ENCODE results near the gene HOXD4. TPM values are rescaled to one million over a fixed set of nuclear protein-coding genes. Genes with fewer than 3 reads are reported as not detected.

Gene HOXD4
- total RNA-seq, 1 experiment from 2014 or later, result 0.61 TPM

- no peaks in the 10 kb centered on the region for H3K36me3 ChIP-seq (ENCODE audit: control insufficient read depth in 1 of 2, insufficient read depth in 2 of 2, low read length in 2 of 2)
- no peak overlapping the region for H3K9ac ChIP-seq (ENCODE audit: low read length)
- no TSS peak for BruUV-seq (replicated peaks)
- no peak overlapping the region for H3K4me3 ChIP-seq (replicated peaks in 1 of 2; ENCODE audit: low read depth in 1 of 2, low read length in 2 of 2)
- H3K4me1 ChIP-seq (ENCODE audit: control insufficient read depth in 1 of 2, insufficient read depth in 2 of 2, low read length in 2 of 2), result peaks cover 0 to 18% of the 10 kb centered on the region in 2 experiments; a peak in 1 of 4 replicates
- no peak for ATAC-seq
- no peak overlapping the region for H3K27ac ChIP-seq (ENCODE audit: low read depth, low read length)
- H3K9me3 ChIP-seq (ENCODE audit: control insufficient read depth in 1 of 2, insufficient read depth in 1 of 2, low read depth in 1 of 2, low read length in 2 of 2), result no peaks in the 10 kb centered on the region
- intact Hi-C loops (cut with micrococcal nuclease), result no loop called here
- H3K4me2 ChIP-seq (ENCODE audit: low read length), result peak overlapping the region; percentile 37
- no peaks in the 10 kb centered on the region for H3K9me2 ChIP-seq (ENCODE audit: insufficient read depth)
- peak overlapping the region; percentile 88 for H2AFZ ChIP-seq (ENCODE audit: low read depth, low read length, poor library complexity, severe bottlenecking)
- ChIA-PET CTCF (interaction anchor here (0.7 to 2.2 kb wide), 9 partner anchors 9 to 782 kb away, joined by 3 to 11 read pairs (median 7); no protein-coding TSS in a partner anchor), POLR2A (no interaction called here), RAD21 (ENCODE audit: low non-redundant PET in 1 of 2, low total read pairs in 2 of 2, uncharacterized antibody in 2 of 2, unreplicated experiment in 2 of 2) (no interaction called here)
- no peaks in the 10 kb centered on the region for H3K79me2 ChIP-seq (ENCODE audit: insufficient read depth, low read length)
- TF ChIP-seq SRF (IDR thresholded peaks at IDR 0.05; ENCODE audit: low read depth), result no peak
- TF ChIP-seq TCF7L2 (IDR thresholded peaks at IDR 0.05; ENCODE audit: borderline replicate concordance, extremely low read depth, insufficient read depth, insufficient read length), result no peak
- no peak for TF ChIP-seq CEBPB (IDR thresholded peaks at IDR 0.05; ENCODE audit: low read depth)
- TF ChIP-seq ZBTB33 (IDR thresholded peaks at IDR 0.05; ENCODE audit: extremely low read depth, insufficient replicate concordance, low read length), result no peak
- no peak for TF ChIP-seq POLR2A (IDR thresholded peaks at IDR 0.05; ENCODE audit: borderline replicate concordance, extremely low read depth, insufficient read depth, insufficient read length)
- TF ChIP-seq MAX (IDR thresholded peaks at IDR 0.05), result no peak
- TF ChIP-seq SP1 (IDR thresholded peaks at IDR 0.05; ENCODE audit: low read depth), result no peak
- no peak for TF ChIP-seq REST (IDR thresholded peaks at IDR 0.05; ENCODE audit: low read depth)
- TF ChIP-seq EZH2 (IDR thresholded peaks at IDR 0.05), result no peak
- TF ChIP-seq ELF1 (IDR thresholded peaks at IDR 0.05; ENCODE audit: borderline replicate concordance, low read depth), result no peak
- no peak for TF ChIP-seq SIN3A (IDR thresholded peaks at IDR 0.05; ENCODE audit: low read depth)
- TF ChIP-seq CBX3 (IDR thresholded peaks at IDR 0.05; ENCODE audit: low read depth), result no peak
- no peak for TF ChIP-seq EGR1 (IDR thresholded peaks at IDR 0.05; ENCODE audit: low read depth)
- no peak for TF ChIP-seq CTCF (IDR thresholded peaks at IDR 0.05 in 2 of 3, conservative IDR thresholded peaks at IDR 0.05 in 1 of 3; ENCODE audit: borderline replicate concordance in 1 of 3, insufficient read depth in 1 of 3, low read depth in 2 of 3, low read length in 2 of 3)
- TF ChIP-seq ZNF274 (IDR thresholded peaks at IDR 0.05; ENCODE audit: low read depth, low read length), result no peak
- TF ChIP-seq YY1 (IDR thresholded peaks at IDR 0.05; ENCODE audit: extremely low read depth, insufficient replicate concordance, low read depth, low read length), result no peak
- no peak for DNase-seq (ENCODE audit: low read depth, low spot score)
- no peaks in the 10 kb centered on the region for H3K27me3 ChIP-seq (ENCODE audit: insufficient read depth, low read length)
- no peaks in the 10 kb centered on the region for H4K20me1 ChIP-seq (ENCODE audit: insufficient read depth)
Observed at GRCh38 chr2:176110415-176111308, 40.7 kb upstream of the HOXD4 start.
